Astrocyte (in vitro differentiated cells and primary cell): ENCODE data around the gene ADAMTS9. TPM values are rescaled to one million over a fixed set of nuclear protein-coding genes. Genes with fewer than 3 reads are reported as not detected.

Experiments used
- DNase-seq: peaks from one replicate; pipeline ENCODE4 v3.0.0-alpha.2; 2010; ENCODE audit warnings: low read depth
- FAIRE-seq: peaks from 2 replicates; lab custom pipeline; 2011; peaks lifted over from hg19 to GRCh38; lab: Jason Lieb, UNC
- H2AFZ ChIP-seq: 2 replicates; pipeline ENCODE4 v1.6.0; 2012; ENCODE audit warnings: low read depth, low read length, inconsistent platforms
- H3K27ac ChIP-seq: 2 replicates; pipeline ENCODE4 v1.5.1; 2011; ENCODE audit warnings: low read depth, low read length, inconsistent platforms
- H3K27me3 ChIP-seq: 2 replicates; pipeline ENCODE4 v1.6.0; 2011; ENCODE audit warnings: low read length, inconsistent platforms; ENCODE audit not compliant: insufficient read depth
- H3K36me3 ChIP-seq: 2 replicates; pipeline ENCODE4 v1.5.1; 2011; ENCODE audit warnings: low read length, inconsistent platforms; ENCODE audit not compliant: insufficient read depth
- H3K4me1 ChIP-seq: 2 replicates; pipeline ENCODE4 v1.5.1; 2011; ENCODE audit warnings: low read length, inconsistent platforms; ENCODE audit not compliant: insufficient read depth
- H3K4me2 ChIP-seq: 2 replicates; pipeline ENCODE4 v1.6.0; 2012; ENCODE audit warnings: low read length, inconsistent platforms
- H3K4me3 ChIP-seq: 2 replicates; pipeline ENCODE4 v1.5.1; 2011; ENCODE audit warnings: low read depth, mild to moderate bottlenecking, low read length, inconsistent platforms; ENCODE audit not compliant: insufficient read depth
- H3K79me2 ChIP-seq: 2 replicates; pipeline ENCODE4 v1.6.0; 2012; ENCODE audit warnings: mild to moderate bottlenecking, low read length, inconsistent platforms; ENCODE audit not compliant: insufficient read depth
- H3K9ac ChIP-seq: 2 replicates; pipeline ENCODE4 v1.6.0; 2012; ENCODE audit warnings: mild to moderate bottlenecking, low read length, inconsistent platforms
- H3K9me3 ChIP-seq: 2 replicates; pipeline ENCODE4 v1.5.1; 2012; ENCODE audit warnings: low read depth, mild to moderate bottlenecking, low read length, inconsistent platforms; ENCODE audit not compliant: insufficient read depth
- H4K20me1 ChIP-seq: 2 replicates; pipeline ENCODE4 v1.6.0; 2012; ENCODE audit warnings: low read length, inconsistent platforms; ENCODE audit not compliant: insufficient read depth
- H3K27ac Mint-ChIP-seq: one replicate; pipeline ENCODE4 v1.8.0; 2021; ENCODE audit warnings: mild to moderate bottlenecking, mixed read lengths; ENCODE audit not compliant: unreplicated experiment
- H3K27me3 Mint-ChIP-seq: one replicate; pipeline ENCODE4 v1.8.0; 2021; ENCODE audit warnings: low read depth, mixed read lengths; ENCODE audit not compliant: unreplicated experiment
- H3K36me3 Mint-ChIP-seq: one replicate; pipeline ENCODE4 v1.8.0; 2021; ENCODE audit warnings: low read depth, mixed read lengths; ENCODE audit not compliant: unreplicated experiment
- H3K4me1 Mint-ChIP-seq: one replicate; pipeline ENCODE4 v1.8.0; 2021; ENCODE audit warnings: low read depth, mixed read lengths; ENCODE audit not compliant: unreplicated experiment
- H3K4me3 Mint-ChIP-seq: one replicate; pipeline ENCODE4 v1.8.0; 2021; ENCODE audit warnings: mild to moderate bottlenecking, moderate library complexity, mixed read lengths; ENCODE audit not compliant: unreplicated experiment
- H3K9me3 Mint-ChIP-seq: one replicate; pipeline ENCODE4 v1.8.0; 2021; ENCODE audit warnings: mild to moderate bottlenecking, mixed read lengths; ENCODE audit not compliant: unreplicated experiment
- CTCF ChIP-seq: IDR thresholded peaks from 2 replicates; pipeline ENCODE4 v1.5.1; 2011; ENCODE audit warnings: low read depth, mild to moderate bottlenecking, inconsistent platforms, low read length, moderate library complexity; ENCODE audit not compliant: insufficient read depth
- EZH2 ChIP-seq: IDR thresholded peaks from 2 replicates; pipeline ENCODE4 v1.6.1; 2012; ENCODE audit warnings: mild to moderate bottlenecking, low read length, inconsistent platforms; ENCODE audit not compliant: insufficient read depth
- total RNA-seq: library from RNA; stranded (reverse); gene quantifications from 2 replicates; pipeline ENCODE4 v1.2.1, GENCODE V29; 2021

The ADAMTS9 gene
- total RNA-seq, 1 donor from 2014 or later: 8.3 TPM

DNA sequence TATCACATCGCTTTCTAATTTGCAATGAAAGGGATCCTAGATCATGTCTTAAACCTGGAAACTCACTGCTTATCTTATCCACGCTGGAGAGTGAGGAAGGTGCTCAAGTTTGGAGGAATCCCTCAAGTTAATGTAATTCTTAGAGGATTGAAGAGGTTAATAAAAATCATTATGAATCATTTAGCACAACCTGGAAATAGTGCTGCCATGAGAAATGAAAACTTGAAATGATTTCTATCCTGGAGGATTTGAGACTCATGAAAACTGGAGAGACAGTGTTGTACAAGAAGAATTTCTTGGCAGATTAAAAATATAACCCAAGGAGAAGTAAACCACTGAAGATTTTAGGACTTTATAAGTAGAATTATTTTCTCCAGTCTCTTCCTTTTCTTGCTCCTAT is 125.9 kb downstream of the ADAMTS9 start:
- Histone ChIP-seq H3K4me3 (no peak overlapping the region), H4K20me1 (no peaks in the 10 kb centered on the region), H3K4me2 (no peak overlapping the region)

DNA sequence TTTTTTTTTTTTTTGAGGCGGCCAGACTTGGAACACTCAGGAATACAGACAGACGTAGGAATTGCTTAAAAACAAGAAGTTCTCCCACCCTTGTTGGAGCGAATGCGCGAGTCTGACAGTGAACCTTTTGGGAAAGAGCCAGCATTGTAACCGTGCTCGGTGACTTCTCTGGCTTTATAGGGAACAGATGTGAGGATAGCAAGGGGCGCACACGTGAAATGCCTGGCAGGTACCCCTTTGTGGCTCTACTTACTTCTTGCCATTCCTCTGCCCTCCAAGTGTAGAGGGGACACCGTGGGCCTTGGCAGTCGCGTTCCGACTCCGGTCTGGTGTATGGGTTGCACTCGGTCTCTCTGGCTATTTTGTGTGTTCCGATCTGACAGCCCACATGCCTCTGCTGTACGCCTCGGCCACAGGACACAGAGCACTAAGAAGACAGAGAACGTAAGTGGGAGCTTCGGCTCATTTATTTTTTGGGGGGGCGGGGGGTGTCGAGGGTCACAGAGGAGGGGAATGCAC is 126.4 kb downstream of the ADAMTS9 start:
- H3K9me3 Mint-ChIP-seq: peaks cover 6% of the 10 kb centered on the region
- no peak overlapping the region for H2AFZ ChIP-seq
- no peaks in the 10 kb centered on the region for H3K9me3 ChIP-seq
- DNase-seq (no peak), FAIRE-seq (no peak)
- no peaks in the 10 kb centered on the region for H3K4me1 Mint-ChIP-seq
- H3K27me3 ChIP-seq: no peaks in the 10 kb centered on the region
- TF ChIP-seq EZH2 (no peak), CTCF (no peak)
- H3K4me3 ChIP-seq: no peak overlapping the region
- no peak overlapping the region for H3K27ac Mint-ChIP-seq
- H3K36me3 ChIP-seq: no peaks in the 10 kb centered on the region
- H3K79me2 ChIP-seq: no peaks in the 10 kb centered on the region
- H3K27me3 Mint-ChIP-seq: peaks cover 6% of the 10 kb centered on the region
- H3K36me3 Mint-ChIP-seq: peaks cover 6% of the 10 kb centered on the region
- H4K20me1 ChIP-seq: no peaks in the 10 kb centered on the region
- H3K4me3 Mint-ChIP-seq: no peak overlapping the region
- H3K9ac ChIP-seq: no peak overlapping the region
- H3K4me2 ChIP-seq: no peak overlapping the region
- no peak overlapping the region for H3K27ac ChIP-seq
- no peaks in the 10 kb centered on the region for H3K4me1 ChIP-seq

More for the DNA sequence above, 125.9 kb downstream of the ADAMTS9 start:
- no peak overlapping the region for H3K9ac ChIP-seq
- H3K79me2 ChIP-seq: no peaks in the 10 kb centered on the region
- H3K4me3 Mint-ChIP-seq: no peak overlapping the region
- H3K4me1 Mint-ChIP-seq: no peaks in the 10 kb centered on the region
- no peaks in the 10 kb centered on the region for H3K27me3 ChIP-seq
- peaks cover 4% of the 10 kb centered on the region for H3K36me3 Mint-ChIP-seq
- H3K9me3 Mint-ChIP-seq: peaks cover 4% of the 10 kb centered on the region
- H3K4me1 ChIP-seq: no peaks in the 10 kb centered on the region
- H3K9me3 ChIP-seq: no peaks in the 10 kb centered on the region
- peaks cover 6% of the 10 kb centered on the region for H3K27me3 Mint-ChIP-seq
- FAIRE-seq (no peak), DNase-seq (no peak)
- no peak overlapping the region for H3K27ac Mint-ChIP-seq
- TF ChIP-seq CTCF (no peak), EZH2 (no peak)
- no peak overlapping the region for H3K27ac ChIP-seq
- no peaks in the 10 kb centered on the region for H3K36me3 ChIP-seq
- H2AFZ ChIP-seq: no peak overlapping the region

- no peak overlapping the region for H3K4me3 ChIP-seq
- peaks cover 6% of the 10 kb centered on the region for H3K9me3 Mint-ChIP-seq
- peaks cover 6% of the 10 kb centered on the region for H3K36me3 Mint-ChIP-seq
- no peaks in the 10 kb centered on the region for H3K9me3 ChIP-seq
- no peak overlapping the region for H3K4me2 ChIP-seq
- FAIRE-seq (no peak), DNase-seq (no peak)
- H3K27ac ChIP-seq: no peak overlapping the region
- no peak overlapping the region for H3K27ac Mint-ChIP-seq
- H3K4me3 Mint-ChIP-seq: no peak overlapping the region
- H3K4me1 ChIP-seq: no peaks in the 10 kb centered on the region
- H3K36me3 ChIP-seq: no peaks in the 10 kb centered on the region
- no peaks in the 10 kb centered on the region for H3K27me3 ChIP-seq
- H2AFZ ChIP-seq: no peak overlapping the region
- H3K79me2 ChIP-seq: no peaks in the 10 kb centered on the region
- no peak overlapping the region for H3K9ac ChIP-seq
- no peaks in the 10 kb centered on the region for H3K4me1 Mint-ChIP-seq
- H4K20me1 ChIP-seq: no peaks in the 10 kb centered on the region
- peaks cover 6% of the 10 kb centered on the region for H3K27me3 Mint-ChIP-seq
- TF ChIP-seq CTCF: no peak
These were observed 127.0 kb downstream of the ADAMTS9 start for GRCh38 chr3:64560791-64561190.
